GM12892 (cell line): ENCODE data around the gene CDC42SE2.

Source experiments
- POLR2AphosphoS5 ChIP-seq: IDR thresholded peaks from 2 replicates; pipeline ENCODE4 v1.6.1; 2011; ENCODE audit warnings: low read depth, low read length, control low read depth
- TAF1 ChIP-seq: IDR thresholded peaks from 2 replicates; pipeline ENCODE4 v1.6.1; 2011; ENCODE audit warnings: low read depth, mild to moderate bottlenecking, control low read depth, low read length, borderline replicate concordance

GRCh38 chr5:131382407-131383395 is 118.8 kb downstream of the CDC42SE2 start:
- no peak for TF ChIP-seq POLR2AphosphoS5
- TF ChIP-seq TAF1 = no peak
